Spleen (tissue), 11 donors: ENCODE results near the gene RYK. TPM values are rescaled to one million over a fixed set of nuclear protein-coding genes. Genes with fewer than 3 reads are reported as not detected.
"Not testable (repeated sequence)": the region's sequence is repeated elsewhere in the genome, so short reads cannot be mapped to it uniquely, and the experiment has no call there.

Source experiments
- DNase-seq: peaks from one replicate; pipeline ENCODE4 v3.0.0-alpha.2; 2020
- H3K27ac ChIP-seq, 8 donors: fragments of 200-600 bp; sonication (generic) in 7 of 8; 1 replicate in 4 of 8; 2 replicates in 4 of 8; pipeline versions ENCODE4 v1.5.0 to v1.8.0; 2016 to 2021; ENCODE audit warnings: inconsistent platforms in 4 of 8, mild to moderate bottlenecking in 4 of 8, moderate library complexity in 1 of 8
- H3K27me3 ChIP-seq, 7 donors: fragments of 200-600 bp; sonication (generic) in 6 of 7; replicated peaks in 1 of 7; 1 replicate in 4 of 7; 2 replicates in 3 of 7; pipeline versions ENCODE4 v1.5.0 to v1.8.0; 2016 to 2021; ENCODE audit warnings: inconsistent platforms in 3 of 7, mild to moderate bottlenecking in 1 of 7
- H3K36me3 ChIP-seq, 6 donors: fragments of 200-600 bp; sonication (generic) in 5 of 6; 1 replicate in 4 of 6; 2 replicates in 2 of 6; pipeline versions ENCODE4 v1.5.0 to v1.8.0; 2016 to 2021; ENCODE audit warnings: inconsistent platforms in 2 of 6
- H3K4me1 ChIP-seq, 6 donors: fragments of 200-600 bp; sonication (generic) in 5 of 6; 1 replicate in 3 of 6; 2 replicates in 3 of 6; pipeline versions ENCODE4 v1.5.0 to v1.8.0; 2016 to 2021; ENCODE audit warnings: inconsistent platforms in 3 of 6
- H3K4me3 ChIP-seq, 8 donors: fragments of 200-600 bp; sonication (generic) in 7 of 8; 1 replicate in 4 of 8; 2 replicates in 4 of 8; pipeline versions ENCODE4 v1.5.0 to v1.8.0; 2016 to 2021; ENCODE audit warnings: inconsistent platforms in 4 of 8, mild to moderate bottlenecking in 4 of 8, moderate library complexity in 2 of 8
- H3K9me3 ChIP-seq, 8 donors: fragments of 200-600 bp; sonication (generic) in 7 of 8; 1 replicate in 4 of 8; 2 replicates in 4 of 8; pipeline versions ENCODE4 v1.5.0 to v1.8.0; 2016 to 2021; ENCODE audit warnings: inconsistent platforms in 4 of 8
- CTCF ChIP-seq, 11 experiments: fragments of 200-600 bp in 7 of 11; fragments of 450-650 bp in 4 of 11; sonication (generic) in 4 of 11; IDR thresholded peaks in 8 of 11; conservative IDR thresholded peaks in 3 of 11; 1 replicate in 7 of 11; 2 replicates in 4 of 11; pipeline versions ENCODE4 v1.4.0 to v1.8.0; 2016 to 2021; ENCODE audit warnings: antibody characterized with exemption in 11 of 11, inconsistent platforms in 4 of 11, mild to moderate bottlenecking in 1 of 11
- POLR2A ChIP-seq, 3 donors: fragments of 450-650 bp; IDR thresholded peaks; one replicate each; pipeline ENCODE4 v1.5.1; 2017; ENCODE audit warnings: antibody characterized with exemption in 3 of 3, mild to moderate bottlenecking in 1 of 3
- POLR2AphosphoS5 ChIP-seq, 3 donors: sonication (generic); formaldehyde crosslinking; IDR thresholded peaks; one replicate each; pipeline ENCODE4 v1.5.1; 2017; ENCODE audit warnings: antibody characterized with exemption in 3 of 3
- WGBS, 5 donors: extraction: QIAGEN DNeasy Blood & Tissue Kit in 3 of 5; methylation state at CpG; one replicate each; pipeline versions ENCODE4 v1.1.5 to v1.1.7; 2013 to 2018; 5-methylcytosine and 5-hydroxymethylcytosine counted together
- intact Hi-C: fragments of 100-400 bp; cut with DNase I; formaldehyde crosslinking; loops from one replicate; pipeline ENCODE4 v1.15.0; 2023; ENCODE audit warnings: low total_unique reads
- polyA plus RNA-seq, 3 donors: library from polyadenylated mRNA; stranded (reverse); fragments of 200-250 nt; gene quantifications; one replicate each; pipeline ENCODE4 v1.2.1, GENCODE V29; 2013
- total RNA-seq, 7 donors: library from RNA; depleted of rRNA in 3 of 7; stranded (reverse); fragments of >200 nt in 3 of 7; fragmentation: NEBNext Ultra II Directional in 4 of 7; extraction: Animal tissue kit (Norgen Biotek cat#: 25700) in 4 of 7; gene quantifications; one replicate each; pipeline versions ENCODE4 v1.1.0 to v1.2.1, GENCODE V29; 2016 to 2021
- donor health status: healthy with polysubstance abuse.
- donor health status: DM: no; HTN: no; CAD: no; lungs with moderate emphysema.
- donor health status: DM: no; HTN: no; CAD: no.
- donor health status: Bipolar disorder and iron deficiency.
- donor health status: healthy.
- donor health status: DM: no; HTN: no; CAD: no.
- donor health status: DM: yes; HTN: yes; CAD: no.

Gene RYK
- total and polyA plus RNA-seq, 10 donors = 18.9 to 108 (median 50.9) TPM

- intact Hi-C loops = loop anchor here (10.0 kb wide), 1 partner anchor 391 kb away; no protein-coding TSS in a partner anchor
Measured at GRCh38 chr3:134205451-134205850, 45.2 kb downstream of the RYK start.

GRCh38 chr3:134201201-134202130 is 49.2 kb downstream of the RYK start:
- Histone ChIP-seq H3K27ac (no peak overlapping the region), H3K4me1 (no peaks in the 10 kb centered on the region), H3K27me3 (no peaks in the 10 kb centered on the region), H3K4me3 (no peak overlapping the region), H3K9me3 (peaks cover 0 to 3% (median 0%) of the 10 kb centered on the region in 8 donors), H3K36me3 (peaks cover 2 to 82% (median 30%) of the 10 kb centered on the region in 6 donors)
- 83 to 98% (median 95%) methylated on average over 8 of the region's 8 CpGs for WGBS, 5 donors
- TF ChIP-seq POLR2AphosphoS5 (IDR thresholded peaks at IDR 0.05) (no peak), CTCF (IDR thresholded peaks at IDR 0.05 in 8 of 11, conservative IDR thresholded peaks at IDR 0.05 in 3 of 11) (no peak), POLR2A (IDR thresholded peaks at IDR 0.05) (no peak)
- intact Hi-C loops = loop anchor here (10.0 kb wide), 1 partner anchor 387 kb away; no protein-coding TSS in a partner anchor
- no peak for DNase-seq

More at GRCh38 chr3:134205451-134205850, 45.2 kb downstream of the RYK start:
- H3K4me3 ChIP-seq = no peak overlapping the region
- no peak for DNase-seq
- no peaks in the 10 kb centered on the region for H3K9me3 ChIP-seq
- peaks cover 1 to 95% (median 40%) of the 10 kb centered on the region in 6 donors for H3K36me3 ChIP-seq
- TF ChIP-seq CTCF (IDR thresholded peaks at IDR 0.05 in 8 of 11, conservative IDR thresholded peaks at IDR 0.05 in 3 of 11) = no peak
- H3K4me1 ChIP-seq = no peaks in the 10 kb centered on the region
- WGBS, 5 donors = 94 to 99% (median 97%) methylated on average over 4 of the region's 4 CpGs
- H3K27ac ChIP-seq = no peak overlapping the region
- H3K27me3 ChIP-seq = no peaks in the 10 kb centered on the region

GRCh38 chr3:134199880-134200279 is 50.8 kb downstream of the RYK start:
- H3K9me3 ChIP-seq, H3K27me3 ChIP-seq, H3K4me1 ChIP-seq, H3K27ac ChIP-seq, H3K4me3 ChIP-seq, DNase-seq: not testable (repeated sequence)
- peaks cover 2 to 81% (median 34%) of the 10 kb centered on the region in 6 donors for H3K36me3 ChIP-seq
- intact Hi-C loops = loop anchor here (5.0 to 10.0 kb wide), 2 partner anchors 272 to 385 kb away; no protein-coding TSS in a partner anchor
- WGBS, 5 donors = 82 to 94% (median 91%) methylated on average over 7 to 8 of the region's 8 CpGs

- DNase-seq = no peak
- Histone ChIP-seq H3K4me3 (no peak overlapping the region), H3K9me3 (peaks cover 0 to 3% (median 0%) of the 10 kb centered on the region in 8 donors), H3K36me3 (peaks cover 2 to 86% (median 36%) of the 10 kb centered on the region in 6 donors), H3K27me3 (no peaks in the 10 kb centered on the region), H3K4me1 (no peaks in the 10 kb centered on the region), H3K27ac (no peak overlapping the region)
- intact Hi-C loops = loop anchor here (5.0 kb wide), 1 partner anchor 273 kb away; no protein-coding TSS in a partner anchor
- WGBS, 5 donors = 88 to 97% (median 91%) methylated on average over 3 of the region's 3 CpGs
- TF ChIP-seq CTCF (IDR thresholded peaks at IDR 0.05 in 8 of 11, conservative IDR thresholded peaks at IDR 0.05 in 3 of 11) (no peak), POLR2A (IDR thresholded peaks at IDR 0.05) (no peak), POLR2AphosphoS5 (IDR thresholded peaks at IDR 0.05) (no peak)
Measured at GRCh38 chr3:134199240-134199639, 51.4 kb downstream of the RYK start.
